Uterus (tissue), 4 donors: ENCODE data around the gene DENND2C. TPM values are rescaled to one million over a fixed set of nuclear protein-coding genes. Genes with fewer than 3 reads are reported as not detected.

ENCODE experiments used
- DNase-seq, 2 donors: peaks; one replicate each; pipeline ENCODE4 v3.0.0-alpha.2; 2019 to 2020
- H3K27ac ChIP-seq, 2 donors: fragments of 200-600 bp; sonication (generic); 1 replicate in 1 of 2; 2 replicates in 1 of 2; pipeline ENCODE4 v1.5.1; 2016 to 2018
- H3K27me3 ChIP-seq, 2 donors: fragments of 200-600 bp; sonication (generic); one replicate each; pipeline ENCODE4 v1.5.1; 2018 to 2019; ENCODE audit warnings: control low read depth in 1 of 2
- H3K36me3 ChIP-seq, 2 donors: fragments of 200-600 bp; sonication (generic); one replicate each; pipeline ENCODE4 v1.5.1; 2019; ENCODE audit warnings: control low read depth in 1 of 2
- H3K4me1 ChIP-seq, 2 donors: fragments of 200-600 bp; sonication (generic); one replicate each; pipeline ENCODE4 v1.5.1; 2018 to 2019; ENCODE audit warnings: control low read depth in 1 of 2
- H3K4me3 ChIP-seq, 2 donors: fragments of 200-600 bp; sonication (generic); 1 replicate in 1 of 2; 2 replicates in 1 of 2; pipeline ENCODE4 v1.5.1; 2018 to 2019; ENCODE audit warnings: mild to moderate bottlenecking in 1 of 2
- H3K9me3 ChIP-seq, 2 donors: fragments of 200-600 bp; sonication (generic); one replicate each; pipeline ENCODE4 v1.5.1; 2019; ENCODE audit warnings: control low read depth in 1 of 2
- CTCF ChIP-seq, 4 experiments: fragments of 200-600 bp in 2 of 4; fragments of 450-650 bp in 2 of 4; sonication (generic) in 2 of 4; IDR thresholded peaks; one replicate each; pipeline ENCODE4 v1.5.1; 2016 to 2019; ENCODE audit warnings: antibody characterized with exemption in 4 of 4, mild to moderate bottlenecking in 2 of 4, moderate library complexity in 1 of 4
- POLR2A ChIP-seq, 2 donors: fragments of 450-650 bp; IDR thresholded peaks; one replicate each; pipeline ENCODE4 v1.6.1; 2016; ENCODE audit warnings: antibody characterized with exemption in 2 of 2, mild to moderate bottlenecking in 1 of 2, moderate library complexity in 1 of 2
- intact Hi-C: fragments of 100-400 bp; cut with DNase I; formaldehyde crosslinking; loops from one replicate; pipeline ENCODE4 v1.15.1; 2023; ENCODE audit warnings: low total_unique reads
- total RNA-seq, 4 donors: library from RNA; depleted of rRNA in 3 of 4; stranded (reverse); fragments of >200 nt in 3 of 4; gene quantifications; one replicate each; pipeline versions ENCODE4 v1.1.0 to v1.2.4, GENCODE V29; 2014 to 2023
- donor health status: DM: yes; HTN: yes; CAD: no.

The DENND2C gene
- total RNA-seq, 4 donors from 2014 or later, result 1.8 to 7.9 (median 4.4) TPM

- H3K9me3 ChIP-seq, result peaks cover 0 to 5% of the 10 kb centered on the region in 2 donors
- H3K36me3 ChIP-seq, result no peaks in the 10 kb centered on the region
- no peaks in the 10 kb centered on the region for H3K4me1 ChIP-seq
- H3K27ac ChIP-seq, result no peak overlapping the region
- no peak for TF ChIP-seq CTCF (IDR thresholded peaks at IDR 0.05)
- TF ChIP-seq POLR2A (IDR thresholded peaks at IDR 0.05), result no peak
- DNase-seq, result no peak
- H3K27me3 ChIP-seq, result no peaks in the 10 kb centered on the region
- no peak overlapping the region for H3K4me3 ChIP-seq
- intact Hi-C loops, result no loop called here
Measured at GRCh38 chr1:114627107-114627506, 42.7 kb downstream of the DENND2C start.

- Histone ChIP-seq H3K4me3 (no peak overlapping the region), H3K4me1 (no peaks in the 10 kb centered on the region), H3K36me3 (no peaks in the 10 kb centered on the region), H3K27ac (no peak overlapping the region), H3K27me3 (no peaks in the 10 kb centered on the region), H3K9me3 (no peaks in the 10 kb centered on the region)
- intact Hi-C loops, result no loop called here
- TF ChIP-seq CTCF (IDR thresholded peaks at IDR 0.05) (no peak), POLR2A (IDR thresholded peaks at IDR 0.05) (no peak)
- DNase-seq, result no peak
Measured at GRCh38 chr1:114623364-114623763, 46.5 kb downstream of the DENND2C start.

GRCh38 chr1:114620419-114620818, 49.4 kb downstream of the DENND2C start:
- DNase-seq, result no peak
- no peaks in the 10 kb centered on the region for H3K27me3 ChIP-seq
- intact Hi-C loops, result no loop called here
- no peaks in the 10 kb centered on the region for H3K9me3 ChIP-seq
- no peak overlapping the region for H3K27ac ChIP-seq
- H3K4me3 ChIP-seq, result no peak overlapping the region
- no peaks in the 10 kb centered on the region for H3K4me1 ChIP-seq
- TF ChIP-seq CTCF (IDR thresholded peaks at IDR 0.05) (no peak), POLR2A (IDR thresholded peaks at IDR 0.05) (no peak)
- no peaks in the 10 kb centered on the region for H3K36me3 ChIP-seq

GRCh38 chr1:114618606-114619005, 51.2 kb downstream of the DENND2C start:
- intact Hi-C loops, result no loop called here
- no peak for DNase-seq
- H3K4me1 ChIP-seq, result no peaks in the 10 kb centered on the region
- no peak overlapping the region for H3K27ac ChIP-seq
- no peaks in the 10 kb centered on the region for H3K9me3 ChIP-seq
- H3K36me3 ChIP-seq, result no peaks in the 10 kb centered on the region
- H3K4me3 ChIP-seq, result no peak overlapping the region
- no peak for TF ChIP-seq CTCF (IDR thresholded peaks at IDR 0.05)
- TF ChIP-seq POLR2A (IDR thresholded peaks at IDR 0.05), result no peak
- no peaks in the 10 kb centered on the region for H3K27me3 ChIP-seq

GRCh38 chr1:114610546-114611245, 59.2 kb downstream of the DENND2C start:
- no peak for TF ChIP-seq POLR2A (IDR thresholded peaks at IDR 0.05)
- TF ChIP-seq CTCF (IDR thresholded peaks at IDR 0.05), result no peak
- H3K4me3 ChIP-seq, result no peak overlapping the region
- no peaks in the 10 kb centered on the region for H3K36me3 ChIP-seq
- no peaks in the 10 kb centered on the region for H3K4me1 ChIP-seq
- no peak overlapping the region for H3K27ac ChIP-seq
- no peak for DNase-seq
- H3K27me3 ChIP-seq, result no peaks in the 10 kb centered on the region
- intact Hi-C loops, result no loop called here
- no peaks in the 10 kb centered on the region for H3K9me3 ChIP-seq
